B cell (primary cell): Measurements from ENCODE around the gene PTX4. TPM values are rescaled to one million over a fixed set of nuclear protein-coding genes. Genes with fewer than 3 reads are reported as not detected.

ENCODE experiments used
- ATAC-seq: fragments of 200-7000 bp; cut with Tn5 transposase; one replicate; pipeline ENCODE4 v1.10.0; 2021; ENCODE audit warnings: low read depth, mild to moderate bottlenecking, moderate number of reproducible peaks, moderate library complexity
- CTCF ChIA-PET: fragments of 350-600 bp; sonication (Branson Sonifier 250); formaldehyde crosslinking; loops from one replicate; lab custom pipeline; 2021; ENCODE audit warnings: antibody characterized with exemption, inconsistent platforms; lab: Charles Lee
- POLR2A ChIA-PET: fragments of 350-600 bp; sonication (Branson Sonifier 250); formaldehyde crosslinking; loops from one replicate; lab custom pipeline; 2021; ENCODE audit warnings: antibody characterized with exemption; lab: Charles Lee
- DNase-seq: peaks from one replicate; pipeline ENCODE4 v3.0.0; 2013
- H2AFZ ChIP-seq: 2 replicates; pipeline ENCODE4 v1.6.1; 2012; ENCODE audit warnings: mild to moderate bottlenecking, low read depth, low read length; ENCODE audit not compliant: insufficient read depth, poor library complexity, severe bottlenecking
- H3K27ac ChIP-seq, 2 donors: 1 replicate in 1 of 2; 2 replicates in 1 of 2; pipeline ENCODE4 v1.5.1; 2012 to 2013; ENCODE audit warnings: low read length in 2 of 2, mild to moderate bottlenecking in 2 of 2, moderate library complexity in 1 of 2
- H3K27me3 ChIP-seq, 4 experiments: fragments of 200-600 bp in 1 of 4; sonication (generic) in 1 of 4; replicated peaks in 1 of 4; 1 replicate in 2 of 4; 2 replicates in 2 of 4; pipeline versions ENCODE4 v1.6.1 to v1.7.0; 2013 to 2016; ENCODE audit warnings: low read length in 3 of 4, mild to moderate bottlenecking in 2 of 4, mixed read lengths in 1 of 4, moderate library complexity in 1 of 4; ENCODE audit not compliant: insufficient read depth in 4 of 4, control insufficient read depth in 3 of 4; ENCODE audit errors: control extremely low read depth in 1 of 4
- H3K36me3 ChIP-seq, 2 experiments: replicated peaks in 1 of 2; 1 replicate in 1 of 2; 2 replicates in 1 of 2; pipeline versions ENCODE4 v1.6.1 to v1.7.1; 2013; ENCODE audit warnings: low read length in 1 of 2; ENCODE audit not compliant: insufficient read depth in 2 of 2, control insufficient read depth in 1 of 2; ENCODE audit errors: control extremely low read depth in 1 of 2, extremely low read depth in 1 of 2
- H3K4me1 ChIP-seq, 2 donors: fragments of 200-600 bp in 1 of 2; sonication (generic) in 1 of 2; 1 replicate in 1 of 2; 2 replicates in 1 of 2; pipeline versions ENCODE4 v1.5.1 to v1.6.1; 2013 to 2017; ENCODE audit warnings: low read length in 2 of 2; ENCODE audit not compliant: control insufficient read depth in 2 of 2, insufficient read depth in 2 of 2
- H3K4me2 ChIP-seq: replicated peaks from 2 replicates; pipeline ENCODE3; 2012; ENCODE audit warnings: mild to moderate bottlenecking, low read depth, low read length; ENCODE audit not compliant: poor library complexity, severe bottlenecking
- H3K4me3 ChIP-seq, 5 experiments: fragments of 200-600 bp in 1 of 5; sonication (generic) in 1 of 5; 1 replicate in 3 of 5; 2 replicates in 2 of 5; pipeline versions ENCODE4 v1.5.1 to v1.7.0; 2011 to 2016; ENCODE audit warnings: low read length in 4 of 5, mild to moderate bottlenecking in 4 of 5, low read depth in 2 of 5, control low read depth in 1 of 5, moderate library complexity in 1 of 5; ENCODE audit not compliant: insufficient read depth in 1 of 5; ENCODE audit errors: control extremely low read depth in 1 of 5, extremely low read depth in 1 of 5
- H3K79me2 ChIP-seq: fragments of 200-600 bp; sonication (generic); one replicate; pipeline ENCODE4 v1.6.0; 2016; ENCODE audit warnings: low read length; ENCODE audit not compliant: control insufficient read depth, insufficient read depth
- H3K9ac ChIP-seq: fragments of 200-600 bp; sonication (generic); 2 replicates; pipeline ENCODE4 v1.6.1; 2017; ENCODE audit warnings: mild to moderate bottlenecking, low read length, moderate library complexity
- H3K9me3 ChIP-seq, 3 donors: one replicate each; pipeline versions ENCODE4 v1.6.1 to v1.7.1; 2013; ENCODE audit warnings: low read length in 2 of 3; ENCODE audit not compliant: control insufficient read depth in 2 of 3, insufficient read depth in 1 of 3; ENCODE audit errors: control extremely low read depth in 1 of 3
- H4K20me1 ChIP-seq: 2 replicates; pipeline ENCODE4 v1.6.0; 2012; ENCODE audit warnings: mild to moderate bottlenecking, low read length; ENCODE audit not compliant: insufficient read depth, control insufficient read depth, poor library complexity, severe bottlenecking
- H3K27ac Mint-ChIP-seq: one replicate; pipeline ENCODE4 v1.8.0; 2021; ENCODE audit warnings: mixed read lengths
- H3K27me3 Mint-ChIP-seq: one replicate; pipeline ENCODE4 v1.8.0; 2021; ENCODE audit warnings: mixed read lengths
- H3K4me1 Mint-ChIP-seq: one replicate; pipeline ENCODE4 v1.8.0; 2021; ENCODE audit warnings: mixed read lengths
- H3K4me3 Mint-ChIP-seq: one replicate; pipeline ENCODE4 v1.8.0; 2021; ENCODE audit warnings: mixed read lengths
- H3K9me3 Mint-ChIP-seq: one replicate; pipeline ENCODE4 v1.8.0; 2022; ENCODE audit warnings: mixed read lengths; ENCODE audit not compliant: insufficient read depth
- CTCF ChIP-seq: fragments of 200-600 bp; IDR thresholded peaks from one replicate; pipeline ENCODE4 v1.8.0; 2022; ENCODE audit warnings: antibody characterized with exemption, mild to moderate bottlenecking
- EZH2 ChIP-seq: IDR thresholded peaks from 2 replicates; pipeline ENCODE4 v1.6.1; 2012; ENCODE audit warnings: borderline replicate concordance, low read depth, mild to moderate bottlenecking, moderate library complexity, low read length; ENCODE audit not compliant: insufficient read depth, poor library complexity, severe bottlenecking
- WGBS: methylation state at CpG from one replicate; pipeline ENCODE4 v1.1.5; 2013; ENCODE audit warnings: missing lambda C conversion rate; ENCODE audit not compliant: insufficient coverage; 5-methylcytosine and 5-hydroxymethylcytosine counted together
- intact Hi-C: fragments of 100-400 bp; cut with micrococcal nuclease; formaldehyde crosslinking; loops from one replicate; pipeline ENCODE4 v1.10.0; 2022
- polyA plus RNA-seq: library from polyadenylated mRNA; depleted of rRNA; stranded (reverse); fragments of >200 nt; gene quantifications from 2 replicates; pipeline ENCODE4 v1.2.3, GENCODE V29; 2012
- total RNA-seq, 2 donors: library from RNA; stranded (reverse); fragments of 120-200 nt in 1 of 2; gene quantifications; 1 replicate in 1 of 2; 2 replicates in 1 of 2; pipeline versions ENCODE4 v1.2.3 to v1.2.4, GENCODE V29; 2013 to 2022

Gene PTX4
- total and polyA plus RNA-seq, 2 donors (not counting 1 experiment from before 2014, with no cell fraction given) = 0.33 TPM; not detected in 1

GRCh38 chr16:1454561-1454960 lies 34.2 kb downstream of the PTX4 start:
- H3K27ac Mint-ChIP-seq = no peak overlapping the region
- DNase-seq (no peak), ATAC-seq (no peak)
- Histone ChIP-seq H2AFZ (no peak overlapping the region), H3K79me2 (peaks cover 57% of the 10 kb centered on the region), H3K9ac (no peak overlapping the region), H3K27me3 (no peaks in the 10 kb centered on the region), H3K36me3 (peaks cover 0 to 77% of the 10 kb centered on the region in 2 experiments), H4K20me1 (peaks cover under 1% of the 10 kb centered on the region), H3K4me1 (peaks cover 23 to 27% of the 10 kb centered on the region in 2 donors), H3K9me3 (no peaks in the 10 kb centered on the region), H3K27ac (no peak overlapping the region), H3K4me2 (no peak overlapping the region), H3K4me3 (no peak overlapping the region)
- no peaks in the 10 kb centered on the region for H3K9me3 Mint-ChIP-seq
- CTCF ChIA-PET = no interaction called here
- no peaks in the 10 kb centered on the region for H3K27me3 Mint-ChIP-seq
- no peak overlapping the region for H3K4me3 Mint-ChIP-seq
- peaks cover 17% of the 10 kb centered on the region for H3K4me1 Mint-ChIP-seq
- POLR2A ChIA-PET = no interaction called here
- intact Hi-C loops = no loop called here
- 92% methylated on average over 17 of the region's 17 CpGs for WGBS
- TF ChIP-seq CTCF (no peak), EZH2 (no peak)

GRCh38 chr16:1453316-1453715 lies 35.4 kb downstream of the PTX4 start:
- peaks cover 5% of the 10 kb centered on the region for H4K20me1 ChIP-seq
- no peak overlapping the region for H3K27ac ChIP-seq
- H3K4me2 ChIP-seq = no peak overlapping the region
- Mint-ChIP-seq H3K4me1 (peaks cover 8% of the 10 kb centered on the region), H3K27me3 (no peaks in the 10 kb centered on the region), H3K4me3 (no peak overlapping the region), H3K27ac (no peak overlapping the region), H3K9me3 (no peaks in the 10 kb centered on the region)
- H3K9me3 ChIP-seq = no peaks in the 10 kb centered on the region
- no peak overlapping the region for H3K9ac ChIP-seq
- no peak overlapping the region for H2AFZ ChIP-seq
- DNase-seq = no peak
- no peak for ATAC-seq
- peaks cover 14 to 15% of the 10 kb centered on the region in 2 donors for H3K4me1 ChIP-seq
- H3K36me3 ChIP-seq = peaks cover 0 to 84% of the 10 kb centered on the region in 2 experiments
- H3K27me3 ChIP-seq = no peaks in the 10 kb centered on the region
- ChIA-PET CTCF (no interaction called here), POLR2A (no interaction called here)
- H3K4me3 ChIP-seq = no peak overlapping the region
- intact Hi-C loops = no loop called here
- WGBS = 98% methylated on average over 19 of the region's 19 CpGs
- TF ChIP-seq EZH2 (no peak), CTCF (no peak)
- peaks cover 54% of the 10 kb centered on the region for H3K79me2 ChIP-seq
